Keratinocyte (primary cell): ENCODE results near the gene OR2AJ1. TPM values are rescaled to one million over a fixed set of nuclear protein-coding genes. Genes with fewer than 3 reads are reported as not detected.

ENCODE experiments used
- DNase-seq: peaks from one replicate; pipeline ENCODE4 v3.0.0-alpha.2; 2011; ENCODE audit warnings: low read depth, missing footprints, low spot score
- FAIRE-seq: peaks from 2 replicates; lab custom pipeline; 2011; peaks lifted over from hg19 to GRCh38; lab: Jason Lieb, UNC
- H2AFZ ChIP-seq: 2 replicates; pipeline ENCODE4 v1.6.0; 2012; ENCODE audit warnings: low read length, control low read depth, inconsistent platforms; ENCODE audit not compliant: control insufficient read depth
- H3K27ac ChIP-seq: 2 replicates; pipeline ENCODE4 v1.5.1; 2011; ENCODE audit warnings: low read length; ENCODE audit not compliant: control insufficient read depth, insufficient read depth
- H3K27me3 ChIP-seq: 3 replicates; pipeline ENCODE4 v1.6.0; 2011; ENCODE audit warnings: low read length; ENCODE audit not compliant: control insufficient read depth, insufficient read depth; ENCODE audit errors: extremely low read depth
- H3K36me3 ChIP-seq, 2 experiments: 2 replicates in 1 of 2; 3 replicates in 1 of 2; pipeline ENCODE4 v1.5.1; 2011; ENCODE audit warnings: low read length in 2 of 2, mild to moderate bottlenecking in 1 of 2; ENCODE audit not compliant: control insufficient read depth in 2 of 2, insufficient read depth in 2 of 2; ENCODE audit errors: extremely low read depth in 1 of 2
- H3K4me1 ChIP-seq: 3 replicates; pipeline ENCODE4 v1.5.1; 2011; ENCODE audit warnings: low read length; ENCODE audit not compliant: control insufficient read depth, insufficient read depth; ENCODE audit errors: extremely low read depth
- H3K4me2 ChIP-seq: 3 replicates; pipeline ENCODE4 v1.6.0; 2011; ENCODE audit warnings: low read depth, low read length; ENCODE audit not compliant: control insufficient read depth, insufficient read depth; ENCODE audit errors: extremely low read depth
- H3K4me3 ChIP-seq, 3 experiments: fragments of 200-600 bp in 1 of 3; sonication (generic) in 1 of 3; 2 replicates in 2 of 3; 3 replicates in 1 of 3; pipeline ENCODE4 v1.5.1; 2011 to 2016; ENCODE audit warnings: low read length in 3 of 3, mild to moderate bottlenecking in 3 of 3, control low read depth in 2 of 3, inconsistent platforms in 1 of 3, low read depth in 1 of 3, mixed read lengths in 1 of 3, mixed run types in 1 of 3, moderate library complexity in 1 of 3; ENCODE audit not compliant: control insufficient read depth in 2 of 3, insufficient read depth in 2 of 3; ENCODE audit errors: extremely low read depth in 1 of 3
- H3K79me2 ChIP-seq: 2 replicates; pipeline ENCODE4 v1.6.0; 2012; ENCODE audit warnings: low read length; ENCODE audit not compliant: control insufficient read depth, insufficient read depth
- H3K9ac ChIP-seq: 3 replicates; pipeline ENCODE4 v1.6.0; 2011; ENCODE audit warnings: low read length; ENCODE audit not compliant: control insufficient read depth, insufficient read depth; ENCODE audit errors: extremely low read depth
- H3K9me1 ChIP-seq: 3 replicates; pipeline ENCODE4 v1.6.0; 2011; ENCODE audit warnings: low read length; ENCODE audit not compliant: control insufficient read depth, insufficient read depth; ENCODE audit errors: extremely low read depth
- H3K9me3 ChIP-seq: 2 replicates; pipeline ENCODE4 v1.5.1; 2012; ENCODE audit warnings: low read depth, low read length; ENCODE audit not compliant: control insufficient read depth
- H4K20me1 ChIP-seq: 3 replicates; pipeline ENCODE4 v1.6.0; 2011; ENCODE audit warnings: low read length; ENCODE audit not compliant: control insufficient read depth, insufficient read depth; ENCODE audit errors: extremely low read depth
- EZH2 ChIP-seq: IDR thresholded peaks from one replicate; pipeline ENCODE4 v1.6.1; 2012; ENCODE audit warnings: inconsistent platforms, mild to moderate bottlenecking, low read length, moderate library complexity
- dilution Hi-C: fragments of 300-500 bp; cut with MboI; formaldehyde crosslinking; loops from one replicate; pipeline ENCODE4 v1.7.0; 2020; ENCODE audit warnings: low sequenced_read_pairs; ENCODE audit not compliant: extremely low pct_ligation_motif_present
- polyA plus RNA-seq, 5 experiments: library from polyadenylated mRNA; depleted of rRNA in 3 of 5; stranded (reverse) in 3 of 5; stranded (forward) in 1 of 5; unstranded in 1 of 5; fragments of >200 nt; gene quantifications; 1 replicate in 1 of 5; 2 replicates in 3 of 5; 3 replicates in 1 of 5; pipeline versions ENCODE4 v1.2.1 to v1.2.3, GENCODE V29; 2011 to 2012; ENCODE audit warnings: missing spikeins in 2 of 5, low read depth in 1 of 5, low replicate concordance in 1 of 5
- TF ChIP-seq, protein P1 (sequence below), 3 experiments: IDR thresholded peaks in 1 of 3; conservative IDR thresholded peaks in 1 of 3; optimal IDR thresholded peaks in 1 of 3; 2 replicates in 2 of 3; 3 replicates in 1 of 3; pipeline versions ENCODE3 to v1.5.1; 2011; ENCODE audit warnings: low read length in 3 of 3, mild to moderate bottlenecking in 3 of 3, moderate library complexity in 2 of 3, control low read depth in 1 of 3, inconsistent platforms in 1 of 3; ENCODE audit not compliant: insufficient read depth in 2 of 3; ENCODE audit errors: extremely low read depth in 1 of 3

OR2AJ1 gene
- polyA plus RNA-seq, 1 donor (not counting 4 experiments of a cell fraction or from before 2014, with no cell fraction given), result not detected

DNA sequence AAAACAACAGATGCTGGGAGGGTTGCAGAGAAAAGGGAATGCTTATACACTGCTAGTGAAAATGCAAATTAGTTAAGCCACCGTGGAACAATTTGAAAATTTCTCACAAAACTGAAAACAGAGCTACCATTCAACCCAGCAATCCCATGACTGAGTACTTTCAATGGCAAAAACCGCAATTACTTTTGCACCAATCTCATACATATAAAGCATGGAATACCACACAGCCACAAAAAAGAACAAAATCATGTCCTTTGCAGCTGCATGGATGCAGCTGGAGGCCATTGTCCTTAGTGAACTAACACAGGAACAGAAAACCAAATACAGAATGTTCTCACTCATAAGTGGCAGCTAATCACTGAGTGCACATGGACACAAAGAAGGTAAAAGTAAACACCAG lies 10.9 kb upstream of the OR2AJ1 start:
- no peak for DNase-seq
- no peaks in the 10 kb centered on the region for H3K79me2 ChIP-seq
- FAIRE-seq, result no peak
- H3K9me1 ChIP-seq, result no peaks in the 10 kb centered on the region
- H3K36me3 ChIP-seq, result no peaks in the 10 kb centered on the region
- no peaks in the 10 kb centered on the region for H4K20me1 ChIP-seq
- no peaks in the 10 kb centered on the region for H3K4me1 ChIP-seq
- no peak overlapping the region for H3K4me3 ChIP-seq
- no peak overlapping the region for H3K9ac ChIP-seq
- H3K27me3 ChIP-seq, result no peaks in the 10 kb centered on the region
- no peak overlapping the region for H2AFZ ChIP-seq
- TF ChIP-seq EZH2, result no peak
- TF ChIP-seq, protein P1, sequence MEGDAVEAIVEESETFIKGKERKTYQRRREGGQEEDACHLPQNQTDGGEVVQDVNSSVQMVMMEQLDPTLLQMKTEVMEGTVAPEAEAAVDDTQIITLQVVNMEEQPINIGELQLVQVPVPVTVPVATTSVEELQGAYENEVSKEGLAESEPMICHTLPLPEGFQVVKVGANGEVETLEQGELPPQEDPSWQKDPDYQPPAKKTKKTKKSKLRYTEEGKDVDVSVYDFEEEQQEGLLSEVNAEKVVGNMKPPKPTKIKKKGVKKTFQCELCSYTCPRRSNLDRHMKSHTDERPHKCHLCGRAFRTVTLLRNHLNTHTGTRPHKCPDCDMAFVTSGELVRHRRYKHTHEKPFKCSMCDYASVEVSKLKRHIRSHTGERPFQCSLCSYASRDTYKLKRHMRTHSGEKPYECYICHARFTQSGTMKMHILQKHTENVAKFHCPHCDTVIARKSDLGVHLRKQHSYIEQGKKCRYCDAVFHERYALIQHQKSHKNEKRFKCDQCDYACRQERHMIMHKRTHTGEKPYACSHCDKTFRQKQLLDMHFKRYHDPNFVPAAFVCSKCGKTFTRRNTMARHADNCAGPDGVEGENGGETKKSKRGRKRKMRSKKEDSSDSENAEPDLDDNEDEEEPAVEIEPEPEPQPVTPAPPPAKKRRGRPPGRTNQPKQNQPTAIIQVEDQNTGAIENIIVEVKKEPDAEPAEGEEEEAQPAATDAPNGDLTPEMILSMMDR (optimal IDR thresholded peaks at IDR 0.05 in 1 of 3, IDR thresholded peaks at IDR 0.05 in 1 of 3, conservative IDR thresholded peaks at IDR 0.05 in 1 of 3; ENCODE audit: extremely low read depth in 1 of 3, insufficient read depth in 2 of 3, low read length in 3 of 3), result no peak
- dilution Hi-C loops, result no loop called here
- no peak overlapping the region for H3K27ac ChIP-seq
- H3K4me2 ChIP-seq, result no peak overlapping the region
- no peaks in the 10 kb centered on the region for H3K9me3 ChIP-seq

DNA sequence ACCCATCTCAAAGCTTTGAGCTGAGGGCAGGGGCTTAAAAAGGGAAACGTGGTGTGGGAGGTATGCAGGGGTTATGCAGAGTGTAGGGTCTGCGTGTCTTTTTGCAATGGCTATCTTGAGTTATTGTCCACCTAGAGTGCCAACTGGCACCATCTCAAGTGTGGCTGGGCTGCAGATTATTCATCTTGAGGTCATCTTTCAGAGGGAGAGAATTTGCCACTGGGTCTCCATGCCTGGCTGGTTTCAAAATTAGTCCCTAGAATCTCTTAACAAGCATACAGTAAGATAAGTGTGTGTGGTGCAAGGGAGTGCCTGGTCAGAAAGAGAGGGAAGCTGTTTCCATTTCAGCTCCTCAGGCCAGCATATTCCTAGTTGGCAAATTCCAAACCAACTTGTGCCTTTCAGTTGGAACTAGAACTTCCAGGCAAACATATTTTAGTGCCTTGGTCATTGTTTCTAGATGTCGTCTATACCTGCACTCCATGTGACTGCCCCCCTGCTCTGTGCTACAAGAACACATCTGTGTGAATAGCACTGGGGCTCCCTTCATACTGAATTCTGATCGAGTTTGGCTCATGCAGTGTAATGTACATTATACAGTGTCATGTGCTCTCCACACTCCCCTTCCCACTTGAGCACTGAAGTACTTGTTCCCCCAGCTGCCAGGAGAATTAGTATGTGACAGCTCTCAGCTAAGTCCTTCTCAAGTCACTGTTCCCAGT lies 9.6 kb upstream of the OR2AJ1 start:
- TF ChIP-seq, protein P1 (optimal IDR thresholded peaks at IDR 0.05 in 1 of 3, IDR thresholded peaks at IDR 0.05 in 1 of 3, conservative IDR thresholded peaks at IDR 0.05 in 1 of 3; ENCODE audit: extremely low read depth in 1 of 3, insufficient read depth in 2 of 3, low read length in 3 of 3), result no peak
- no peak for TF ChIP-seq EZH2
- Histone ChIP-seq H2AFZ (no peak overlapping the region), H3K4me2 (no peak overlapping the region), H3K9ac (no peak overlapping the region), H3K79me2 (no peaks in the 10 kb centered on the region), H3K9me1 (no peaks in the 10 kb centered on the region), H3K9me3 (no peaks in the 10 kb centered on the region), H3K36me3 (no peaks in the 10 kb centered on the region), H4K20me1 (no peaks in the 10 kb centered on the region), H3K27me3 (no peaks in the 10 kb centered on the region), H3K27ac (no peak overlapping the region), H3K4me1 (no peaks in the 10 kb centered on the region), H3K4me3 (no peak overlapping the region)
- FAIRE-seq, result no peak
- no peak for DNase-seq
- dilution Hi-C loops, result no loop called here
